NCI-H1694 treated with DMSO at 0.1 percent for 48 hours (cell line): Measurements from ENCODE around the gene TOX2.

ENCODE experiments used
- DNase-seq: peaks from one replicate; lab custom pipeline; 2025; lab: John Stamatoyannopoulos, UW

Gene TOX2

DNA sequence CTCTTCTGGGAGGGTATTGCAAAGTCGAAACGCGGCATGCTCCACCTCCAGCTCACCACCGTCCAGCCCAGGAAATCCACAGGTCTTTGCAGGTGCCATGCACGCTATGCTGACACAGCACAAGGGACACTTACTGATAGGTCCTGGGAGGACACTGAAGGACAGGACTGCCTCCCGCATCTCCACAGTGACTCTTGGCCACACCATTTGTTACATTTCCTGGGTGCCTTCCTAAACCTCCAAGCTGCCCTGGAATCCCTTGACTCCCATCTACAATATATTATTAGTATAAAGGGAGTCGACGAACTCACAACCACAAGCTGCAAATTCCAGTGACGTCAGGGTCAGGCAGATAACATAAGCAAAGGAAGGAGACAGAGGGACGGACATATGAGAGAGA lies 165.4 kb downstream of the TOX2 start:
- DNase-seq: no peak

DNA sequence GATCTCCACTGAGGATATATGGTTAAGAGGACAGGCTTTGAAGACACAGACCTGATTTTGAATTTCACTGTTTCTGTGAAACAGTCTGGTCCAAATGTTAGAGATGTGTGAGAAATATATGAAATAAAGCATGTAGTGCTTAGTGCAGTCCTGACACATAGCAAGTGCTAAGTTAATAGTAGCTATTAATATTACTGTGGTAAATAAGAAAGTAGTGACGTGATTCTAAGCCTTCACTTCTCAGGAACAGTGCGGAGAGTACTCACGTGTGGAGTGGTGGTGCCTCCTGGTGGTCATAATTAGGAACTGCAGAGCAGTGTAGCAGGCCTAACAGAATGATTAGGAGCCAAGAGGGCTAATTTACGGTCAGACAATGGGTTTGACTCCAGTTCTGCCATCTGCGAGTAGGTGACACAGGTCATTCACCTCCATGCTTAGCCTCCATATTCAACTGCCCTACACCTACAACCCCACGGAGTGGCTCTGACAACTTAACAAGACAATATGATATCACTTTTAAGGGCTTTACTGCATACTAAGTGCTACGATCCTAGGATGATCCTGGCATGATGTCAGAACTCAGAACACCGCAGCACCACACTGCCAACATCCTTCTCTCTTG lies 166.1 kb downstream of the TOX2 start:
- peak; percentile 43 for DNase-seq

DNA sequence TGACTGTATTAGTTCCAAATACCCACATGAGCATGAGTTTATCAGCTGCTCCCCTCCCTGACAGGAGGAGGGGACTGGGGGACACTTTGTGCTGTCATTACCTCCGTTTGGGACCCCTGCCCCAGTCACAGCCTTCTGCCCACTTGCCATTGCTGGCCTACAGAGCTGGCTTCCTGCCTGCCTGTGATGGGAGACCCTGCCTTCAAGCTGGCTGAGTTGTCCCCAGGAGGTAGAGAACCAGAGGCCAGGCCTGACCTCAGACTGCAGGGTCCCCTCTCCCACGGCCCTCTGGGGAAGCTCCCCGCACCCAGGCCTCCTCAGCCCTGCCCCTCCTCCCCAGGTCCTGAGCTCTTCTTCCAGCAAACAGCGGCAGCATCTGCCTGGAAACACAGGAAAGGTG lies 166.8 kb downstream of the TOX2 start:
- DNase-seq: no peak

DNA sequence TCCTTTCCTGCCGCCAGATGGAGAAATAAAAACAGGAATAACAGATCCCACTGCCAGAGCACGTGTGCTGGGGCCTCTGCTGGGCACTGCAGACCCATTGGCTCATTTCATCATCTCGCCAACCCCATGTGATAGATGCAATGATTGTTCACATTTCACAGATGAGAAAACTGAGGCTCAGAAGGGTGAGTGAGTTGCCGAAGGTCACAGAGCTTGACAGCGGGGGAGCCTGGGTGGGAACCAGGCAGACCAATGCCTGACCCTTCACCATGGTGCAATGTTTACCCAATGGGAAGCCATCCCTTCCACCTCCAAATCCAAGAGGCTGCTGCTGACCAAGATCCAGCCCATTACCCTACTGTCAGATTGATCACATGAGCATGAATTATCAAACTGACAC lies 167.2 kb downstream of the TOX2 start:
- DNase-seq: no peak

DNA sequence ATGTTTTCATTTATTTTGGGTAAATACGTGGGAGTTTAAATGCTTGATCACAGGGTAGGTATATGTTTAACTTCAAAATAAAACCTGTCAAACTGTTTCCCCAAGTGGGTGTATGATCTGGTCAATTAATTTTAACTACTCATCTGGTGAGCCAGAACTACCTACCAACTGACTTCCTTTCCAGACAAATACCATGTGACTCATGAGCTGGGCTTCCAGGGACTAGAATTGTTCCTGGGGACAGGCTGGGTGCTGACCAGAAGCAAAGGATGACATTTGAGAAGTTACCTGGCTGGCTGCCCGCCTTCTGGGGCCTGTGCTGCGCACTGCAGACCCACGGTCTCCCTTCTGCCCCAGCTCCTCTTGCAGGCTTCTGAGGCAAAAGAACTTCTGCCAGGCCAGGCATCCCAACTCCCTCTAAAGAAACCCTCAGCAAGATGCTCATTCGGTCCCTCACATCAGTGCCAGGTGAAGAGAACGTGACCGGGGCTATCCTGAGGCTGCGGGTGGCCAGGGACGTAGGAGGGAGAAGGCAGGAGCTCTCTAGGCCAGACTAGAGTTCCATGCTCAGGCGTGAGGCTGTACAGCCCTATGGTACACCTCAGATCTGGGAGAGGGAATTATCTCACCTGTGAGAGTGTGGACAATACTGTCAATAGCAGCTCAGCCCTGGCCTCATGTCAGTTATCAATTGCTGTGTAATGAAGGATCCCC lies 168.7 kb downstream of the TOX2 start:
- DNase-seq: no peak

DNA sequence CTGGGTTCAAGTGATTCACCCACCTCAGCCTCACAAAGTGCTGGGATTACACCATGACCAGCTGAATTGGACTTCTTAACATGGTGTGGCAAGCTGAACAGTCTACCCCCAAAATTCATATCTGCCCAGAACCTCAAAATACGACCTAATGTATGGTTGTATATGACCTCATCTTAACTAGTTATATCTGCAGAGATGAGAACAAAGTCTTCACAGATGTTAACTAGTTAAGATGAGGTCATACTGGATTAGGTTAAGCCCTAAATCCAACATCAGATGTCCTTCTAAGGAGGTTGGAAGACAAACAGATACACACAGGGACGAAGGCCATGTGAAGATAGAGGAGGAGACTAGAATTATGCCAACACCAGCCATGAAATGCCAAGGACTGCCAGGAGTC lies 169.8 kb downstream of the TOX2 start:
- no peak for DNase-seq

DNA sequence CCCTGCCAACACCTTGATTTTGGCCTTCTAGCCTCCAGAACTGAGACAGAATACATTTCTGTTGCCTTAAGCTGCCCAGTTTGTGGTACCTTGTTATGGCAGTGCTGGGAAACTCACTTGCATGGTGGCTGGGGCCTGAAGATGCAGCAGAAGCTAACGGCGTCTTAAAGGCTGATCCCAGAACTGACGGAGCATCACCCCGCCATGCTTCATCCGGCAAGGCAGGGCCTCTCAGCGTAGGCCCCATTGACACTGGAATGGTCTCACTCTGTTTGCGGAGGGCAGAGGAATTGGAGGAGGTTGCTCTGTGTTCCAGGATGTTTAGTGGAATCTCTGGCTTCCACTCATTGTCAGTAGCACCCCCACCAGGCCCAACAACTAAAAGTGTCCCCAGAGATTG lies 170.2 kb downstream of the TOX2 start:
- no peak for DNase-seq

DNA sequence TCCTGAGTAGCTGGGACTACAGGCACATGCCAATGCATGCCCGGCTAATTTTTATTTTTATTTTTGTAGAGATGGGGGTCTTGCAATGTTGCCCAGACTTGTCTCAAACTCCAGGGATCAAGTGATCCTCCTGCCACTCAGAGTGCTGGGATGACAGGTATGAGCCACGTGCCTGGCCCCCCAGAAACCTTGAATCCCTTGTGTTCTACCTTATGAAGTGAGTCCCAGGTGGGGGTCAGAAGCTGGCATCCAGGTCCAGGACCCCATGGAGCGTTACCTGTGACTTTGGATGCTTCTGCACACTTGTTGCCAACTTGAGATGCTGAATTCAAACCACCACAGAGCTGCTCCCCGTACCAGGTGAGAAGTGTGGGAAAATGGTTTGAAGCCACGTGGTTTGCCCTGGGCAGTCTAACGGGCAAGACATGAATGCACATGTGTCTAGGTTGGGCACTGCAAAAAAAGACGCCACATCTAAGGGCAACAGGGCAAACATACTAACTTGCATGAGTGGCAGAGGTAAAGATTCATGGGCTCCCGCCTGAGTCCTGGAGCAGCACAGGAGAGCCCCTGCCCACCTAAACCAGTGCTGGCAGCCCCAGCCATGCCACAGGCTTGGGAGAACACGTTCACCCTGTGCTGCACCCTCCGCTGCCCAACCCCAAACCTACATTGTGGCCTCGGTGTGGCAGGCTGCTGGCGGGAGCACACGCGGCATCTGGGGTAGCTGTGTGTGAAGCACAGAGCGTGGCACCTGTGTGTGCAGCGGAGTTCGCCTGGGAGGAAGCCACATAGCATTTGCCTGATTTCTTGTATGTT lies 171.2 kb downstream of the TOX2 start:
- DNase-seq: no peak

DNA sequence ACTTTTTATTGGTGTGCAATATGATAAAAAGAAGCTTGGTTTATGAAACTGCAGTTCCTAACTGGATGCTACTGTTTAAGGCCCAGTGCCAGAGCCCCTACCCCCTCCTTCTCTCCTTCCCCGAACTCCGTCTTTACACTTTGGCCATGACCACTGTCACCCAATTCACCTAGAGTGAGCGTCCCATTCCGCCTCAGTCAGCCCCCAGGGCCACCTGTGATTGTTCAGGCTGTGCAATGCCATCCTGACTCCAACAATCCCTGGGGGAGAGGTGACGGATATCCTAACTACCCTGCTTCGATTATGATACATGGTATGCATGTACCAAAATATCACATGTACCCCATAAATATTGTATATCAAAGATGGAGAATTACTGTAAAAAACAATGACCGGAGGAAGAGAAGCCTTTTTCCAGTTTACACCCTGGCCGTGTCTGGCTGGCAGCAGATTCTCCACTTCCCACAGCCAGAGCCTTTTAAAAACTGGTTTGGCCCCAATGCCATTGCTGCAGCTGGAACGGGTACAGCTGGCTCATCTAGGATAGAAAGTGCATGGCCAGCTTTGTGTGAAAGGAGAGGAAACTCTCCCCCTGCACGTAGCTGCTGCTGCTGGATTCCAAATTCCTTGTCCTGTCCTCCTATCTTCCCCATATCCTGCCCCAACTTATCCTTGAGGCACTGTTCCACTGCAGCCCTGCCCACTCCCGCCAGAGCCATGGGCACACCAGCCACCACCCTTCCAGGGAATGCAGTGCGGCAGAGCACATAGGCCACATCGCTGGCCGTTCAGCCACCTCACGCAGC lies 172.6 kb downstream of the TOX2 start:
- DNase-seq: no peak

DNA sequence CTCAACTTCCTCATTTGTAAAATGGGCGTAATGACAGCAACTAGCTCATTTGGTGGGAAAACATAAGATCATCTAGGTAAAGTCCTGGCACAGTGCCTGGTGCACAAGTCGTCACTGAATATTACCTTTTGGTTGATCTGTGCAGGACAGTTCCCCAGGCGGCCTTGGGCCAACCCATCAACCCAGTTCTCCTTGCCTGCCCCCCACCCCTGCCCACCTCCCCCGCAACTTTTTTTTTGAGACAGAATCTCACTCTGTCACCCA lies 173.1 kb downstream of the TOX2 start:
- no peak for DNase-seq

DNA sequence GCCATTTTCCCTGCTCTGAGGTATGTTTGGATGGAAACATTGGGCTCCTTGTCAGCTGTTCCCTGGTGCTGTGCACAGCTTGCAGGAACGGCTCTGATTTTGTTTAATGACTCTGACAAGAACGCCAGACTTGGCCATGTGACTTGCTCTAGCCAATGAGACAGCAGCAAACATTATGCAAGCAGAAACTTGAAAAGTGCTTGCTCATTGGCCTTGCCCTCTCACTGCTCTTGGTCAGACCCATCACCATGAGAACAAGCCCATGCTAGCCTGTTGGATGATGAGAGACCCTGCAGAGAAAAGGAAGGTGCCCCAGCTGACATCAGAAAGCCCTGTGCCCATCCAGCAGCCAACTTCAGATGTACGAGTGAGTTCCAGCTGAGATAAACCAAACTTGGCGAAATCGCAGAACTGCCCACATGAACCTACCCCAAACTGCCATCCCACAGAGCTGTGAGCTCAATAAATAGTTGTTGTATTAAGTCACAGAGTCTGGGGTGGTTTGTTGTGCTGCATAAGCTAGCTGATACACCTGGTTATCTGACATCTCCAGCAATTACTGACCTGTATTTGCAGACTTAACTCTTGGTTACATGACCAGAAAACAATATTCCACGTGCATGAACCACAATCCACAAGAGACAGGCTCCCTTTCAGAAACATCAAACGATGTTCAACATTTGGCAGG lies 175.5 kb downstream of the TOX2 start:
- no peak for DNase-seq

DNA sequence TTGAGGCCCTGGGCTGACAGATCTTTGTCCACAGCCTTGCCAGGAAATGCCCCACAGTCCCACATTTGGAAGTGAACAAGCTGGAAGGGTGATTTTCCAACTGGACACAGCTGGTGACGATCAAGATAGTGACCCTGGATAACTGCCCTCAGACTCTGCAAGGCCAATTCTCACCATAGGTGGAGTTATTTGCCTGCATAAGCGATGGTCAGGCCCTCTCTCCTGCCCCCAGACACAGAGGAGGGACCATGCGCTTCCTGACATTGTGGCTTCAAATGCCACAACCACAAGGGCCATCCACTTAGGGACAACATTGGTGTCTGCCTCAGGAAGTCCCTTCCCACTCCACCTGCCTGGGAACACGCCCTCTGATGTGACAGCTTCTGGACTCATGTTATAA lies 176.4 kb downstream of the TOX2 start:
- DNase-seq: no peak

DNA sequence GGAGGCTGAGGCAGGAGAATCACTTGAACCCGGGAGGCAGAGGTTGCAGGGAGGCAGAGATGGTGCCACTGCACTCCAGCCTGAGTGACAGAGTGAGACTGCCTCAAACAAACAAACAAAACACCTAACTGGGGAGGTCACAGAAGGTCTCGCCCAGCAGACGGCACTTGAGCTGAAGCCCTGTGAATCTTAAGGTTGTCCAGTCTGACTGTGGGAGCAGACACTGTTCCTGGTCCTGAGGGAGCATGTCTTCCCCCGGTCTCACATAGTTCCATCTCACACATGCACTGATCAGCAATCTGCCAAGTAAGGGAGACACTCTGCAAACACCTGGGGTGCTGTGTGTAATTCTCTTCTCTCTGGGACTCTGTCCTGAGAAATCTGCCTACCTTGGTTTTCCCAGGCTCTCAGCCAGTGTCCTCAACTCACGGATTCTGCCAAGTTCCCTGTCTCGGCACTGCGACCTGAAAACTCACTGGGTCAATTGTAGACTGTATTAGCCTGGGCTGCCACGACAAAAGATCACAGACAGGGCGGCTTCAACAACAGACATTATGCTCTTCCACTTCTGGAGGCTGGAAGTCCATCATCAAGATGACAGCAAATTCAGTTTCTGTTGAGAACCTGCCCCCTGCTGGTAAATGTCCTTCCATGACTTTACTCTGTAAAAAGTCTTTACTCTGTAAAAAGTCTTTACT lies 178.0 kb downstream of the TOX2 start:
- no peak for DNase-seq

DNA sequence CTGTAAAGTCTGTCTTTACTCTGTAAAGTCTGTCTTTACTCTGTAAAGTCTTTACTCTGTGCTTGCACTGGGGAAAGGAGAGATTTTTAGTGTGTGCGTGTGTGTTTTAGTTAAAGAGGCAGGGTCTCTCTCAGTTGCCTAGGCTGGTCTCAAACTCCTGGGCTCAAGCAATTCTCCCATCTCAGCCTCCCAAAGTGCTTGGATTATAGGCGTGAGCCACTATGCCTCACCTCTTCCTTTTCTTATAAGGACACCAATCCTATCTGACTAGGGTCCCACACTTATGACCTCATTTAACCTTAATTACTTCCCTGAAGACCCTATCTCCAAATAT lies 178.6 kb downstream of the TOX2 start:
- DNase-seq: no peak

DNA sequence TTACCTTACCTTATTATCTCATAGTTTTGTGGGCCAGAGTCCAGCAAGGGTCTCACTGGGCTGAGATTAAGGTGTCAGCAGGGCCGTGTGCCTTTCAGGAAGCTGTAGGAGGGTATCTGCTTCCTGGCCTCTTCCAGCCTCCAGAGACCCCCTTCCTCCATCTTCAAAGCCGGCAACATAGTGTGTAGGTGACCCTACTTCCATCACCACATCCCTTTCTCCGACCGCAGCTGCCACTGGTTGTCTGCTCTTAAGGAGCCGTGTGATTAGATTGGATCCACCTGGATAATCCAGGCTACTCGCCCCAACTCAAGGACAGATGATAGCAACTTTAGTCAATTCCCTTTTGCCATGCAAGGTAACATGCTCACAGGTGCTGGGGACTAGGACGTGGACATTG lies 181.2 kb downstream of the TOX2 start:
- no peak for DNase-seq

DNA sequence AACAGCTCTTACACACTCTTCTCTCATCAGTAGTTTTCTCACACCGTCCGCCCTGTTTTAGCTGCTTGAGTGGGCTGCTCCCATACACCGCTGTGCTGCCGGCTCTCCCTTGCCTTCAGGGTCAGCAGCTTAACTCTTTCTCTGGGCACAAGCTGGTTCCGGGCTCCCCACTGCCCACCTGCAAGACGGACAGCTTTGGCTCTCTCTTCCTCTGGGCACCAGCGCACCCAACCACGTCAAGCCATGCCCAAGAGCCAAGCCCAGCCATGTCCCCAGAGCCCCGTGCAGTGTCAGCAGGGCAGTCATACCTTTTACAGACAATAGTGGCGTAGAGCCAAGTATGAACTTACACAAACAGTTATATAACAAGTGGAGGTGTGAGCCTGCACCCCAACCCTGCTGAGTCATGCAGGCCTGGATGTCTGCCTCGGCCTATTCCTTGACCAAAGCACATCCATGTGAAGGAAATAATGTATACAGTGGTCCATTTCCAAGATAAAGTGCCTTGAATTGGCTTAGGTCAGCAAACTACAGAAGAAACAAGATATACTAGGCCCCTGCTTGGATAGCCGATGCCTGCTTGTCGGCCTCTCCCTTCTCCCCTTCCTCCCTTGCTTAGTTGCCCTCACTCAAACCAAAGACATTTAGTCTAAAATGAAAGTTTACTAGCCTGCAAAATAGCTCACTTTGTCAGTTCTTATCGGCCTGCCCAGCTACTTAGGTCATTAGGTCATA lies 183.0 kb downstream of the TOX2 start:
- DNase-seq: no peak

DNA sequence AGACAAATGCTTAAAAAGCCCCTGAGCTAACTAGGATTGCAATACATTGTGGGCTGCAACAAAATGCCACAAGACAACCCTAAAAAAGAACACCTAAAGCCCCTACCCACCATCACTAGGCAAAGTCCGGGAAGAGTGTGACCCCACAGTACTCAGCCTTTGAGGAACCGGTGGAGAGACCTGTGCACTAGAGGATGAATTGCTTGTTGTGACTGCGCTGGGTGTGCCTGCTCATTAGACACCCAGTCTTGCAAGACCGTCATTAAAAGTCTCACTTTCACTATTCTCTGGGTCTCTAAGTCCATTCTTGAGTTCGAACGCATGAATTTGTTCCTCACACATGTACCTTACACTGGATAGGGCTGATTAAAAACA lies 183.6 kb downstream of the TOX2 start:
- DNase-seq: no peak

DNA sequence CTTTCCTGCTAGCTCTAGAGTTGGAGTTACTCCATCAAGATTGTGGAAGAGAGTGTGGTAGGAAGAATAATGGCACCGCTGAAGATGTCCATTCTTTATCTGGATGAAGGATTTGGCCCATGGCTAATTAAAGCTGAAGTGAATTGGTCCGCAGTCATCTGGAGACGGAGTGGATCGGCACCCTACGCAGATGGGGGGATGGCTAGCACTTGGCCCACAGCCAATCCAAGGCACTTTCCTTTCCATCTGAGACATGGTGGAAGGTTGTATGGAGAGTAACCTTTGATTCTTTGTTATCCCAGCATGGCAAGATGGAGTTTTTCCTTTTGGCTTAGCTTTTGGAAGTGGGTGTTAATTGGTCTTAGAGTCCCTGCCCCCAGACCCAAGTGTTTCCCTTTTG lies 184.0 kb downstream of the TOX2 start:
- DNase-seq: no peak

DNA sequence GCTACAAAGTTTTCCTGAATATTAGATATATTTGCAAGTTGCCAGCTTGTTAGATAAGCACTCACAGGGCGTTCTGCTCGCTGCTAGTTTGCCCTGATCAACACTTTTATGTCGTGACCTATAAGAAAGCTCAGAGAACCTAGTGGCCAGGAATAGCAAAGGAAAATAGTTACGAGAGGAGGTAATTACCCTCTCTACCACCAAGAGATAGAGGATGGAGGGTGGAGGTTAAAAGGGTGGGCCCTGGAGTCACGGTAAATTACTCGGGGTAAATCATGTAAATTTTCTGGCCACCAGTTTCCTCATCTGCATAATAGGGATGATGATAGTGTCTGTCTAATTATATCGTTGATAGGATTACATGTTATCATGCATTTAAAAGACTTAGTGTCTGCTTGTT lies 185.2 kb downstream of the TOX2 start:
- DNase-seq: no peak

DNA sequence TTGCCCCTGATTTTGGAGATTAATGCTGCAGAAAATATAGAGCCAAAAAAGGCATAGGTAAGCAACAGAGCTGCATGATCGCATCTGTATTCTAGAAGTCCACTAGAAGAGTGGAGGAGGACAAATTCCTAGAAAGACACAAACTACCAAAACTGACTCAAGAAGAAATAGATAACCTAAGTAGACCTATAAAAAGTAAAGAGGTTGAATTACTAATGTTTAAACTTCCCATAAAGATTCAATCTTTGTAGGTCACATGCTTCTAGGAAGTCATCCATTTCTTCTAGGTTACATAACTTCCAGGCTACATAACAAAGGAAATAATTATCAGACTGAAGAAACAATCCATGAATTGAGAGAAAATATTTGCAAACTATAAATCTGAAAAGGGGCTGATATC lies 187.9 kb downstream of the TOX2 start:
- no peak for DNase-seq
